Measurements from ENCODE around the gene PTPRN2.

PTPRN2 gene

DNA sequence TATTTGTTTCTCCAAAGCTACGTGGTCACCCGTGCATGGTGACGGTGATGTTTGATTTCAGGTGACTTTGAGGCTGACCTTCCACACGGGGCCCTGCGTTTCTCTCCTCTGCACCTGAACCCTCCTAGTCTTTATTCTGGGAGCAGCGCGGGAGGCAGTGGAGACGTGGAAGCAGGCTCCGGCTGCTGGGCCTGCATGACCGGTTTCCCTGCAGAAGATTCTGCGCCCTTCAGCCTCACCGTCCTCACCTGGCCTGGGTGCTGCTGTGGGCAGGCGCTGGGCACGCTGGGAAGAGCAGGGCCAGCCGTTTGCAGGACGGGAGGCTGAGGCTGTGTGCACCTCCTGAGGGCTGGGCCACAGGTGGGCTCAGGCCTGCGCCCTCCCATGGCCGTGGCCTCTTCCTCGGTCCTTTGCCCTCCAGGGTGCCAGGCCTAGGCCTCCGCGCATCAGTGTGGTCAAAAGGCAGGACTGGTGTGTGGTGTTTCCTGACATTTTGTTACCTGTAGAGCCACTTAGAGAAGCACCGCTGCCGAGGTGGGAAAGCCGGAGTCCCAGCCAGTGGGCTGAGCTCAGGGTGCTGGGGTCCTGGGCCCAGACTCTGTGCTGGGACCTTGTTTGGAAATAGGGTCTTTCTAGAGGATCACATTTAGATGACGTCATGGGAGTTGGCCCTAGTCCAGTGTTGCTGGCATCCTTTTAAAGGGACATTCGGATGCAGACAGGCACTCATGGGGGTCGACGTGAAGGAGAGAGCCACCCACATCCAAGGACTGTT lies 772.5 kb downstream of the PTPRN2 start:
- DNase-seq (ENCODE audit: low spot score), result no peak

DNA sequence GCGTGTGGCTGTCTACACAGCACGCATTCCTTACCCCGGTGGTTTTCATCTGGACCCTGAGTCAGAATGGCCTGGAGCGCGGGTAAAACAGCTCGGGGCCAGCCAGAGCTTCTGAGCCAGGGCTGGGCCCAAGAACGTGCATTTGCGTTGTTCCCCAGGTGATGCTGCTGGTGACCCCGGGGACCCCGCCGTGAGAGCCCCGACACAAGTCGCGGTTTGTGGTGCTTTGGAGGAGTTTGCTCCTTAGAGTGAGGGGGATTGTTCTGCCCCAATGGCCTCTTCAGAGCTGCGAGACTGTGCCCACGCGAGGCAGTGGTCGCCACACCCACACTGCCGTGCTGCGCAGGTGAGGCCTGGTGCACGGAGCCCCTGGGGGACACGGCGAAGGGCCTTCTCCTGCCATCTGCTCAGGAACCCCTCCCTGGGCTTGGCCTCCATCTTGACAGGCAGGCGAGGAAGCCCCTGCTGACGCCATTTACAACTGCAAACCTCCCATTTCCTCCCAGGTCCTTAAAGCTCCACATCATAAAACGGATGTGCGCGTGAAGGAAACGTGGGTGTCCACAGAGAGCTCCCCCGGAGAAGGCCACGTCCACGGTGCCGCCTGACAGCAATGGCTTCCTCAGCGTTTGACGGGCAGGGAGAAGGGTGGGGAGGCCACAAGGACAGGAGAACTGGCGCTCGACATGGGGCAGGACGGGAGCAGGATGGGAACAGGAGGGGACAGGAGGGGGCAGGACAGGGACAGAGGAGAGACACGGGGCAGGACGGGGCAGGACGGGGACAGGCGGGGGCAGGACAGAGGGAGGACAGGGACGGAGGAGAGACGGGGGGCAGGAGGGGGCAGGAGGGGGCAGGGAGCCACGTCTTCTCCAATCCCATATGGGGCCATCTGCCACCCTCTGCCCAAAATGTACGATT lies 773.6 kb downstream of the PTPRN2 start:
- DNase-seq (ENCODE audit: low spot score), result no peak

DNA sequence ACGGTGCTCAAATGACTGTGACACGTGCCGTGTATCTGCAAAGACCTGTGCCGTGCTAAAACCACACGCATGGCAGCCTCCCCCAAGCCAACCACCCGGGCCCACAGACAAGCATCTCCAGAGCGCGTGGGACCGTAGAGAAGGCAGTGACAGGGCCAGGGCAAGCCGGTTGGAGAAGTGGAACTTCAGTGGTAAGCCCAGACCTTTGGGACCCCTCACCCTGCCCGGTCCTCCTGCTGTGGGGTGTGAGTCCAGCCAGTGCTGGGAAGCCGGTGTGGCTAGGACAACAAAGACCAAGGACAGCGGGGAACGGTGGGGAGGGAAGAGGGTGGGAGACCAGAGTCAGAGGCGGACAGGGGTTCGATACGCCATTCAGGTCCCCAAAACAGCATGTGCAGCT lies 774.6 kb downstream of the PTPRN2 start:
- no peak for DNase-seq (ENCODE audit: low spot score)

DNA sequence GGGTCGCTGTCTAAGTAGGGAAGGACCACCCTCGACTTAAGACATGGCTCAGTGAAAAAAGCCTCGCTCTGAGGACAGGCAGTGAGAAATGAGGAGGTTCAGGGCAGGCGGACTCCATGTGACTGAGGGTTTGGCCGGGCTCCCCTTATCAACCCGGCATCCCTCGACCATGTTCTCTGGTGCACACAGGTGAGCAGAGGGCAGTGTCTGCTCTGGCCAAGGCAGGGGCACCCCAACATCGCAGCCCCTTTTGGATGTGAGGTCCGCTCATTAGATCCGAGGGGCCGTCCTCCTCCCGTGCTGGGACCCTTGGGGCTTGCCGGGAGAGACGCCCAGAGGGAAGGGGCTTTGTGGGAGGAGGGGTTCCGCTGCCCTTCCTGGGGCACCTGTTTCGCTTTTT lies 775.7 kb downstream of the PTPRN2 start:
- DNase-seq (ENCODE audit: low spot score), result no peak

DNA sequence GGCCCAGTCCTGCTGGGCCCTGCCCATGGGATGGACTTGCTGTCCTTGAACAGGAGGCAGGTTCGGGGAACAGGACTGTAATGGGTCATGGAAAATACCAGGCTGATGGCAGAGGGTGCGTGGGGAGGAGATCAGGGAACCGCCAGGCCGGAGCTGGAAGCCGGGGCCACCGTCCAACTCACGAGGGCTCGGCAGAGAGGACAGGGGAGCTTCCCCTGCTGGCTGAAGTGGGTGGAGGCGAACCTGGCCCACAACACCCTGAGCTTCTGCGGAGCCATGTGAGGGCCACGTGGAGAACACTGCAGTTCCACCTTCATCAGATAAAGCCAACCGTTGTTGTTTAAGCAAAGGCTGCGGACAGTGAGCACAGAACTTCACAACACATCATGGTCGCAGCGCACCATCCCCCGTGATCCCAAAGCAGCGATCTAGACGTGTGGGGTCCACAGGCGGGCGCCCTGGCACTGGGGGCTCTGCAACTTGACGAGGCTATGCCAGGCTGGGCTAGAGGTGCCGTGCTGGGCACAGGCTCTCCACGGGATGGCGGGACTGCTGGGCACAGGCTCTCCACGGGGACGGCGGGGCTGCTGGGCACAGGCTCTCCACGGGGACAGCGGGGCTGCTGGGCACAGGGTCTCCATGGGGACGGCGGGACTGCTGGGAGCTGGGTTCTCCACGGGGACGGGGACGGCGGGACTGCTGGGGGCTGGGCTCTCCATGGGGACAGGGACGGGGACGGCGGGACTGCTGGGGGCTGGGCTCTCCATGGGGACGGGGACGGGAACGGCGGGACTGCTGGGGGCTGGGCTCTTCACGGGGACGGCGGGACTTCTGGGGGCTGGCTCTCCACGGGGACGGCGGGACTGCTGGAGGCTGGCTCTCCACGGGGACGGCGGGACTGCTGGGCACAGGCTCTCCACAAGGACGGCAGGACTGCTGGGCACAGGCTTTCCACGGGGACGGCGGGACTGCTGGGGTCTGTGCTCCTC lies 777.5 kb downstream of the PTPRN2 start:
- DNase-seq (ENCODE audit: low spot score), result no peak

DNA sequence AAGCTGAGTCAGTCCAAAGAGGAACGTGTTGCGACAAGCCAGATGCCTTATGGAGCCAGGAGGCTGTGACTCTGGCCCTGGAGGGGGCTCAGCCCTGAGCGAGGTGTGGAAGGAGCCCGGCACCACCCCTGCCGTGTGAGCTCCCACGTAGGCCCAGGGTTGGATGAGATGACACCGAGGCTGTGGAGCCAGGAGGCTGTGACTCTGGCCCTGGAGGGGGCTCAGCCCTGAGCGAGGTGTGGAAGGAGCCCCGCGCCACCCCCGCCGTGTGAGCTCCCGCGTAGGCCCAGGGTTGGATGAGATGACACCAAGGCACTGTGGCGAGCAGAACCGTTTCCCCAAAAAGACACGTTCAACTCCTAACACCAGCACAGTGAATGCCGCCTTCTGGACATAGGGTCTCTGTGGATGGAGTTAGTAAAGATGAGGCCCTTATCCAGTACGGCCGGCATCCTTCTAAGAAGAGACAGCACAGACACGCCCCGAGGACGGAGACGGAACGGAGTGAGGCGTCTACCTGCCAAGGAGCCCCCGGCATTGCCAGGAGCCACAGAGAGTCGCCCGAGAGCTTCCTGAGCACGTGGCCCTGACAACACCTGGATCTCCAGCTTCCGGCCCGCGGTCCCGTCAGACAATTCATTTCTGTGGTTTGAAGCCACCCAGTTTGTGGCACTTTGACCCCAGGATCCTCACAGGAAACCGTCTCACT lies 778.3 kb downstream of the PTPRN2 start:
- DNase-seq (ENCODE audit: low spot score), result no peak

DNA sequence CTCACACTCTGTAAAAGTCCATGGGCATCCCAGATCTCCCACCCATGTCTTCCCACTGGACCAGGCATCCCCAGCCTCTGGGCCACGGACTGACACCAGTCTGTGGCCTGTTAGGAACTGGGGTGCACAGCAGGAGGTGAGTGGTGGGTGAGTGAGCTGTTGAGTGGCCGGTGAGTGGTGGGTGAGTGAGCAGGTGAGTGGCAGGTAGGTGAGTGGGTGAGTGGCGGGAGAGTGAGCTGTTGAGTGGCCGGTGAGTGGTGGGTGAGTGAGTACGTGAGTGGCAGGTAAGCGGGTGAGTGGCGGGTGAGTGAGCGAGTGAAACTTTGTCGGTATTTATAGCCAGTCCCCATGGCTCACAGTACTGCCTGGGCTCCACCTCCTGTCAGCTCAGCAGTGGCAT lies 779.6 kb downstream of the PTPRN2 start:
- no peak for DNase-seq (ENCODE audit: low spot score)

DNA sequence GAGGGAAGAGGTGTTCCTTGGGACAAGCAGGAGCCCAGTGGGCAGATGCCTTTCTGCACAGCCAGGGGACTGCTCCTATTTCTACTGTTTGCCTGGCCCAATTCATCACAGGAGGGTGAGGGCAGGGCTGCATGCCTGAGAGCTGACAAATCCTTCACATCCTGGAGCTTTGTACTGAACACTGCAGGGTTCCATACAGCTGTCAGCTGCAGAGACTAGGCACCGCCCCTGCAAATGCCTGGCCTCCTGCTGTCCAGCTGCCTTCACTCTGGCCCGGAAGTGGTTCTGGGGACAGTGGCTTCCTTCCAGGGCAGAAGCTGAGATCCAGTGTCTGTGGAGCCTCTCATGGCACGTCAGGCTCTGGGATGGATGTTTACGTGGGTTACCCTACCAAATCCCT lies 780.1 kb downstream of the PTPRN2 start:
- no peak for DNase-seq (ENCODE audit: low spot score)

DNA sequence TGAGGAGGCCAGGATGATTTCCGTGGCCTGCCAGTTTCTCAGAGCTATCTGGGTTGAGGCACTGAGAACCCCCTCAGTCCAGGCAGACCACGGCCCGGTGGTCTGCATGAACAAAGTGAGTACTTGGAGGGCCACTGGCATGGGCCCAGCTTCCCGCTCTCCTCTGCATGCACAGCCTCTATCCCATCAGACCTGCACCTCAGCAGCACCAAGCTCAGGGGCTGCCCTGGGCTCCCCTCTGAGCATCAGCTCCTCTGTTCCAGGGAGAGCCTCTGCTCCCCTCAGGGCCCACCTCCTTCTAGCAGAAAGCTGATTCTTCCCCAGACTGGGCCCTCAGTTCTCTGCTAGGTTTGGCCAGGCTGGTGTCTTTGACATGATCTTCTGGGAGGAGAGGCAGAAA lies 780.9 kb downstream of the PTPRN2 start:
- no peak for DNase-seq (ENCODE audit: low spot score)

DNA sequence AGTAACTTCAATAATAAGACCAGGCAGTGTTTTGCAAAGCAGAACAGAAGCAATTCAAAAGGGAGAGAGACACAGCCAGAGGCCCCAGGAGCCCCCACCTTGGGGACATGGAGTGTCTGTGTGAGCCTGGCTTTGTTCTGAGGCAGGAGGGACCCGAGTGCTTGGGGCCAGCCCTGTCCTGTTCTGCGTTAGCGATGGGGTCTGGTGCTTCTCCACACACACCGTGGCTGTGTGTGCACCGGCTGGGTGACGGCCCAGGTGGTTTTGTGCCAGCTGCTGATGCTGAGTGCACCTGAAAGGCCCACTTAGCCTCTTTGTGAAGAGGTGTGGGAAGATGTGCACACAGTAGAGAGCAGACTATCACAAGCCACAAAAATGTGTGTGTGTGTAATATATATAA lies 781.9 kb downstream of the PTPRN2 start:
- DNase-seq (ENCODE audit: low spot score), result no peak

DNA sequence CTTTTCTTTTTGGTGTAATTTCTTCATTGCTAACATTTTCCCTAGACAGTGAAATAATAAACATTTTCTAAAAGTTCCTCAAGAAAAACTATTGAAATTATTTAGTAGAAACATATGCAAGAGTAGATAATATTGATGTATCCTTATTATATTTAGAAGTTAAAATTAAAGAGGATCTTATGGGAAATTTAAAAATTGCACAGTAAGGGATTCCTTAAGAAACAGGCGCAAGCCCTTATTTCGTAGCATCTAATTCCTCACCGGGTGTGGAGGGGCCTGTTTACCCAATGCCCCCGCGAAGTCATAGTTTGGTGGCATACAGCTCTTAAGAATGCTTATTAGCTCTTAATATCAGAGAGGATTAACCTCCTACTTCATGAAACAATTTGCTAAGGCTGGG lies 783.7 kb downstream of the PTPRN2 start:
- no peak for DNase-seq (ENCODE audit: low spot score)

DNA sequence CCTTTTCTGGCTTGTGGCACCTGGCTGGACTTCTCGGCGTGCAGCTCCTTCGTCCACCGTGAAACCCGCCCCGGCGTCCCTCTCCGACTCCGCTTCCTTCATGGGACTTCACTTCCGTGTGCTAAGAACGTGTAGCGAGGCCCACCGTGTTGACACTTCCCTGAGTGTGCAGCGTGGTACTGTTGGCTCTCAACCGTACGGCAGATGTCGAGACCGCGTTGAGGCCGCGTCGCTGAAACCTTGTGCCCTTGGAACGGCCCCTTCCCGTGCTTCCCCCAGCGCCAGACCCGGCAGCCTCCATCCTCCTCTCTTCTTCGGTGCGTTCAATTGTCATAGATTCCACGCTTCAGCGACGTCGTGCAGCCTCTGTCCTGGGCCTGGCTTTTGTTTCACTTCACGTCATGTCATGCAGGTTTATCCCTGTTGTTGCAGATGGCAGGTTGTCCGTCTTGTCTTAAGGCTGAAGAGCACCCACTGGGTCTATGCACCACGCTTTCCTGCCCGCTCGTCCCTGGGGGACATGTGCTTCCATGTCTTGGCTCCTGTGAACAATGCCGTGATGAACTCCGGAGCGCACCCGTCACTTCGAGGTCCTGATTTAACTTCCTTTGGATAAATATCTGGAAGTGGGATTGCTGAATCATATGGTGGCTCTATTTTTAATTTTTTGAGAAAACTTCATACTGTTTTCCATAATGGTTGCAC lies 785.5 kb downstream of the PTPRN2 start:
- DNase-seq (ENCODE audit: low spot score), result no peak

DNA sequence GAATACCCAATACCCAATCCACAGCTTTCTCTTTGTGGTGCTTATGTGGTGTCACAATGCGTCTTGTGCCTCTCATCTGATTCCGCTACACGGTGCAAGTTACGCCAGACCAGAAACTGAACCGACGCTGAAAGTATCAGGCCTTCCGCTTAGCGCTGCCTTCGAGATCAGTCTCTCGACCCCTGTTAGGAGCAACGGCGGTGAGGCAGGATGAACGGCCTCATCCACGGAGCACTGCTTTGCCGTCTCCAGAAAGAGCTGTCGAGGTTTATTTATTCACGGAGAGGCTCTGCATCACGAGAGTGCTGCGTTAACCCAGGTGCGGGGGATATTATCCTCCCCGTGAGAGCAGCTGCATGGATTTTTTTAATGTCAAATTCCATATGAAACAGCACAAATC lies 786.5 kb downstream of the PTPRN2 start:
- no peak for DNase-seq (ENCODE audit: low spot score)

DNA sequence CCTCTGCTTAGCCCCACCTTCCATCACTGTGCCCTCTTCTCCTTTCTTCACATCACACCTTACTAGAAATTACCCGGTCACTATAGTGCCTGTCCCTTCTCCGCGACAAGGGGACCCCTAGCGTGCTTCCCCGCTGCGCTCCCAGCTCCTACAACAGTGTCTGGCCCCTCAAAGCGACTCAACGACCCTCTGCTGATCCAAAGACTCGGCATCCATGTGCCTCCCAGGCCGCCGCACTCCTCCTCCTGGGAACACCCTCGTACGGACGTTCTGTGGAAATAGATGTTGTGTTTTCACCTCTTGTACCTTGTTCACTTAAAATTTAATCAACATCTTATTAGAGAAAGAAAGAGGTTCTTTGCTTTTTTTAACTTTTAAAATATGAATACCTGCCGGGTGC lies 787.3 kb downstream of the PTPRN2 start:
- no peak for DNase-seq (ENCODE audit: low spot score)

DNA sequence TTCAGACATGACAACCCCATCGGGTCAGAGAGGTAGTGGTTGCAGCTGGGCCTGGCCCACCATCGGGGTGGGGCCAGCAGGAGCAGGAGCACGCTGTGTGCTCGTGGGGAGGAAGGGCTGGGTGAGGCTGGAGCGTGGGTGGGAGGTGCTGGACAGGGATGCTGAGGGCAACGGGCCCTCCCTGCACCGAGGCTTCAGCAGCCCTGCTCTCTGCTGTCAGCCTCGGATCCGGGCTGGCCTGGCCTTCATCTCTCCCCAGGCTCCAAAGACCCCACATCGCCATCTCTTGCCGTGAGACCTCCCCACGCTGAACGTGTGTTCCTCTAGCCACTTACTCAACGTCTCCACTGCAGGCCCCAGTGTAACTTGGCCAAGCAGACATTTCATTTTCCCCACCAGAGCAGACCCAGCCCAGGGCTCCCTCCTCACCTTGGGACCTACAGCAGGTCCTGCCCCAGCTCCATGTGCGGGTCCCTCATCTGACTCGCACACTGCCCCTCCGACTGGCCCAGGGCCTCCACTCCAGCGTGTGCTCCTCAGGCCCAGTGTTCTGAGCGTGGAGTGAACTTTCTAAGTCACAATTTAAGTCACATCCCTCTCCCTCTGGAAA lies 788.4 kb downstream of the PTPRN2 start:
- no peak for DNase-seq (ENCODE audit: low spot score)

DNA sequence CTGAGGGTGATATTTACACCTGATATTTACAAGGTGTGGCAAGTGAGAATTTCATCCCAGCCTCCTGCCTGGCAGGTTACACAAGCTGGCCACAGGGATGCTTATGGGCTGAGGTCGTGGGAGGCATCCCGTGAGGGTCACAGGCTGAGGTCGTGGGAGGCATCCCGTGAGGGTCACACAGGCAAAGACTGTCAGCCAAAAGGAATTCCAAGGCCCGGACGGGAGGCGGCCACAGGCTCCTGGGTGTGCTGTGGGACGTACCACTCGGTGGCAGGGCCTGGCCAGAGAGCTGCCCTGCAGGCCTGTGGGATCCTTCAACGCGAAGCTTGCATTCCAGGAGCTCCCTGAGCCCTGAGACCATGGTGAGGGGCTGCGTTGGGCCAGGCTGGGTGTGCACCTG lies 790.3 kb downstream of the PTPRN2 start:
- no peak for DNase-seq (ENCODE audit: low spot score)

DNA sequence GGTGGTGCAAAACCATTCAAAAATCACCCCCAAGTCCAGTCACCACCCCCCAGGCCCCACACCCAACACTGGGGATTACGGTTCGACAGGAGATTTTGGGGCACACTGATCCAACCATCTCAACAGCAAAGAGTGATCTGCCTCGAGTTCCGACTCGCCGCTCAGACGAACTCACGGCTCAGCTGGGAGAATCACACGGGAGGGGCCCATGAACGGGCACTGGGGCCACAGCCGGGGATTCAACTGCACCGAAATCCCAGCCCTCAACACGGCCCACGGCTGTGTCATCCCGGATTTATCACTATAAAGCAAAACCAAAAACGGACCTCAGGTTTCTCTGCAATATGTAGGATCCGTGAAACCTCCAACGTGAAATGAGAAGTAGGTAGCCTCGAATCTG lies 790.8 kb downstream of the PTPRN2 start:
- no peak for DNase-seq (ENCODE audit: low spot score)

DNA sequence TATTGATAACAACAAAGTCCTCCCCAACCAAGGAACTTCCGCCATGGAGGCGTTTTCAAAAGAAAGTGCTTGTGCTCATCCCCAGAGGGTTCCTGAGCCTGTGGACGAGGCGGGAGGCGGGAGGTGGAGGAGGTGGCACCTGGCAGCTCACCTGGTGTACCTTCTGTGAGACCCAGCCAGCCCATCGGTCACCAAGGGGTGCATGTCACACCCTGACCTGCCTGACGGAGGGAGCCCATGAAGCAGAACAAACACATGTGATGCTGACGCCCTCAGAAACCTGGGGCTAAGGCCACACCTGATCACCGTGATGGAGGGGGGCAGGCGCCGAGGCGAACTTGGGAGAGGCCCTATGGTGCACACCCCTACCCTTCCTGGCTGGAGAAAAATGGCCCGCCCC lies 792.0 kb downstream of the PTPRN2 start:
- no peak for DNase-seq (ENCODE audit: low spot score)

DNA sequence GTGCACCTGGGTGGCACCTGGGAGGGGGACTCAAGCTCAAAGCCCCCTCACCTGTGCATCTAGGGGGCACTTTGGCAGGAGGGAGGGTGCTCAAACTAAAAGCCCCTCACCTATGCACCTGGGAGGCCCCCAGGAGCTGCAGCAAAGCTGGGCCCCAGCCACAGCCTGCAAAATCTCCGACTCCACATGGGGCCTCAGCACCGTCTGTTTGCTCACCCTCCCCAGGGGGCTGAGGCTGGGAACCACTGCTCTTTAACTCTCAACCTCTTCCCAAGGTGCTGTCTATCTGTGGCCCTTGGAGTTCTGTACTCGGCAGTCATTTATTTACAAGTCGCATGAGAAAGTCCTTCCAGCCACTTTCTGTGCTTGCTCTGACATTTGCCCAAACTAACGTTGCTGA lies 792.4 kb downstream of the PTPRN2 start:
- DNase-seq (ENCODE audit: low spot score), result no peak

DNA sequence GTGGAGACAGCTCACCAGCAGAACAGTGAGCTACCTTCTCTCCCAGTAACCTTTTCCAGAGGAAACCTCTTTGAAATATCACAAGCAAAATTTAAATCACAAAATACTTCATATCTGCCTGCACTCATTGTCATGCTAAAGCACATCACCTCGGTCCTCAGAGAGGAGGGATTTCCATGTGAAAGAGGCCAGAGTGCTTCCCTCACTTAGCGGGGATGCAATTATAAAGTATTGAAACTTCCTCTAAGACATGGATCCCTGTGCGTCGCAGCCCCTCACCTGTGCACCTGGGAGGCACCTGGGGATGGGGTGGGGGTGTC lies 792.9 kb downstream of the PTPRN2 start:
- DNase-seq (ENCODE audit: low spot score), result no peak
